ENCODE data around the gene KAZN.

Gene KAZN

GRCh38 chr1:14615549-14616218 lies 17.2 kb downstream of the KAZN start:
- DNase-seq: no peak

DNA sequence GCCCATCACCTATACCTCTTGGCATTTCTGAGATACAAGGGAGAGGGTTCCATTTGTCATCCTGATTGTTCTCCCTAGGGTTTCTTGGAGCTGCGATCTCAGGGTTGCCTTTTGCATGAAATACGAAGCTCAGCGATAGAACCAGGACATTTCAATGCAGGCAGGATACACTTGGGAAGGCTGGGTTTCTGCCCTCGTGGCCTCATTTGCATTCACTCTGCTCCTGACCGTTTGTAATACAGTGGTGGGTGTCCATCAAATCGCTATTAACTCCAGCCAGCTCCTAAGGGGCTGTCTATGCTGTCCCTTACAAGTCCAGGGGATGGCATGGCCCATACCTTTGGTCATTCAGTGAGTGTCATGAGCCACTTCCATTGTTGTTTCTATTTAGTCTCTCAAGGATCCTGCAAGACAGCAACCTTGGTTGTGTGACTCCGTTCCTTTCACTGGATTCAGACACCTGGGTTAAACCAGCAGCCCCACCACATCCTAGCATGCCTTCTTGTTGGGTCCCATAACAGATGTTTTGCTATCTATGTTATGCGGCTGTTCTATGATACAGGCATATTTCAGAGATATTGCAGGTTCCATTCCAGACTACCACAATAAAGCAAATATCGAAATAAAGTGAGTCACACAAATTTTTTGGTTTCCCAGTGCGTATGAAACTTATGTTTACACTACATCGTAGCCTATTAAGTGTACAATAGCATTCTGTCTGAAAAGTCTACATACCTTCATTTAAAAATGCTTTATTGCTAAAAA lies 18.3 kb downstream of the KAZN start:
- no peak for DNase-seq

- DNase-seq: no peak
Observed at GRCh38 chr1:14617791-14618190, 19.3 kb downstream of the KAZN start.

- no peak for DNase-seq
Observed at GRCh38 chr1:14620941-14621340, 22.5 kb downstream of the KAZN start.

DNA sequence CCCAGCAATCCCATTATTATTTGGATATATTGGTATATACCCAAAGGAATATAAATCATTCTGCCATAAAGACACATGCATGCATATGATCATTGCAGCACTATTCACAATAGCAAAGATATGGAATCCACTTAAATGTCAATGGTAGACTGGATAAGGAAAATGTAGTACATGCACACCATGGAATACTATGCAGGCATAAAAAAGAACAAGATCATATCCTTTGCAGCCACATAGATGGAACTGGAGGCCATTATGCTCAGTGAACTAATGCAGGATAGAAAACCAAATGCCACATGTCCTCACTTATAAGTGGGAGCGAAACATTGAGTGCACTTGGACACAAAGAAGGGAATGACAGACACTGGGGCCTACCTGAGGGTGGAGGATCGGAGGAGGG lies 24.6 kb downstream of the KAZN start:
- no peak for DNase-seq

DNA sequence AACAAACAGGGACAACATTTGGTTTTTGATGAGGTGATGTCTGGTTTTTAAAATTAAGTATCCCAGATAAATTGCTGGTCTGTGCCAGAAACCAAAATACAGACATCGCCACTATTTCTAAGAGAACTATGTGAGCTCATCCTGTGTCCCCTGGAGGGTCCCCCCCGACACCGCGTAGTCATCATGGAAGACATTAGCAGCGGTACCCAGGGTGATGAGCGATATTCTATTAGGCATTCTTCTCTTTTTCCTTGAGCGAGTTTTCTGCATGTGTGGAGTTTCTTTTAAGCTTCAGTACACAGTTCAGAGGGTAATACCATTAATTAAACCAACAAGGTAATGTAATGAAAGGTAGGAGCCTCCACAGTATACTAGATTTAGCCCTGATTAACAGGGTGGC lies 26.5 kb downstream of the KAZN start:
- DNase-seq: no peak

GRCh38 chr1:14625572-14625971 lies 27.1 kb downstream of the KAZN start:
- DNase-seq: no peak

GRCh38 chr1:14625996-14626395 lies 27.5 kb downstream of the KAZN start:
- DNase-seq: no peak

GRCh38 chr1:14626869-14627607 lies 28.6 kb downstream of the KAZN start:
- DNase-seq: no peak

DNA sequence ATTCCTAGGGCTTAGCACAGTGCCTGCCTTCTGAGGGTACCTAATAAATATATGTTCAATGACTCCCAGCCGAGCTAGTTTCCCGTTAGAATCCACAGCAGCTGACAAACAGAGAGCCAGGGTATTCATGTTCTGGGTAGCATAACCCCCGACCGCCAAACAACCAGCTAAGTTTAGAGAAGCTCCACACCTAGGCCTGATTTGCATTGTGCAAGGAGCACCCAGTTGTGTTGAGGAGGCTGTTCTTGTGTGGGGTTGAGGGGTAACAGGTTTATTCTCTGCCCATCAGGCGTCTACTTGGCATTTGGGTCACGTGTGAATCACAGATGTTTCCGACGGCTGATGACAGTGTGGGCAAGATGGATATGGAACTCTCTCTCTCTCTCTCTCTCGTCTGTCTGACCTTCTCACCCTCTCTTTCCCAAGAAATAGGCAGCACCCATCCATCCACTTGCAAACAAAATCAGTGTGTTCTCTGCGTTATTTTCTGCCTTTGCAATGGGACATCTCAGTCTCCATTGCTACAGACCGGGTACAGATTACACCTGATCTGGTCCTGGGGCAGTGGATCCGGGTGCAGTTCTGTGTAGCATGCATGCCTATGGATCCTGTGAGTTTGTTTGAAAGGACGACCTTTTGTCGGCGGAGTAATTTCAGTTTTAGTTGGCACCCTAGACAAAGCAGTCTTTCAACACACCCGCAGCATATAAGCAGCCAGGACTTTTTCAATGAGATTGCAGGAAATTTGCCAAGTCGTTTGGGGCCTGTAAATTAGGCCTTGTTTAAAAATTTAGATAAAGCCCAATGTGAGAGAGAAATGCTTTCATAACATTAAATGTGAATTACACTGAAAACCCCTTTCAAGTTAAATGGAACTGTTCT lies 29.4 kb downstream of the KAZN start:
- DNase-seq: no peak

- no peak for DNase-seq
Observed at GRCh38 chr1:14629363-14630014, 31.0 kb downstream of the KAZN start.

- no peak for DNase-seq
Observed at GRCh38 chr1:14630986-14631385, 32.5 kb downstream of the KAZN start.

GRCh38 chr1:14631421-14631820 lies 32.9 kb downstream of the KAZN start:
- DNase-seq: no peak

DNA sequence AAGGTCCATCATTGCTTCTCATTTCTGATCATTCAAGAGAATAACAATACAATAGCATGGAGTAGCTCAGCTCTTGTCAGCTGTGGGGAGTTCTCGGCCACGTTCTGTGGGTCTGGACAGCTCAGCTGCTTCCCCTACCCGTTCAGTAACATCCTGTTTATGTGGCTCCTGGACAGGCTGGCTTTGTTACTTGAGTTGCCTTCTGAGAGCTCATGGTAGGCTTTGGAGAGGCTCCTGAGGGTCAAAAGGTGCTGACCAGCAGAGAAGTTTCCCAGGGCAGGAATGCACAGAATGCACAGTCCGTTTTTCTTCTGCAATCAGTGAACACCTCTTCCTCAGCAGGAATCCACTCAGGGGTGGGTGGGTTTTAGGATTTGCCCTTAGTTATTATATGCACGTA lies 36.0 kb downstream of the KAZN start:
- DNase-seq: no peak

DNA sequence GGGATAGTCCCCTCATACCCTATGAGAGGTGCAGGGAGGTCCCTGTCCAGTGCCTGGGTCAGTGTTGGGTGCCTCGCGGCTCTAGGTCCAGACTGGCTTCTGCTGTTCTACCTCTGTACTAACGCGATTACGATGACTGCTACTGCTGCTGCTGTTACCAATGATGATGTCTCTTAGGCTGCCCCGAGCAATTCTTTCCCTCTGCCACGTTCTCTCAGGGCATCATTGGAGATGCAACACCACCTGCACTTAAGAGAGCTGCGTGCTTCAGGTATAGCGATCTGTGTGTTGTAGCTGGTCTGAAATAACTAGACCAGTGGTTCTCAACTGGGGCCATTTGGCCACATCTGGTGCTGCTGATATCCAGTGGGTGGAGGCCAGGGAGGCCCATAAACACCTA lies 36.9 kb downstream of the KAZN start:
- no peak for DNase-seq

GRCh38 chr1:14636897-14637632 lies 38.6 kb downstream of the KAZN start:
- no peak for DNase-seq

GRCh38 chr1:14639291-14640050 lies 41.0 kb downstream of the KAZN start:
- DNase-seq: no peak

GRCh38 chr1:14642712-14643111 lies 44.2 kb downstream of the KAZN start:
- DNase-seq: no peak

DNA sequence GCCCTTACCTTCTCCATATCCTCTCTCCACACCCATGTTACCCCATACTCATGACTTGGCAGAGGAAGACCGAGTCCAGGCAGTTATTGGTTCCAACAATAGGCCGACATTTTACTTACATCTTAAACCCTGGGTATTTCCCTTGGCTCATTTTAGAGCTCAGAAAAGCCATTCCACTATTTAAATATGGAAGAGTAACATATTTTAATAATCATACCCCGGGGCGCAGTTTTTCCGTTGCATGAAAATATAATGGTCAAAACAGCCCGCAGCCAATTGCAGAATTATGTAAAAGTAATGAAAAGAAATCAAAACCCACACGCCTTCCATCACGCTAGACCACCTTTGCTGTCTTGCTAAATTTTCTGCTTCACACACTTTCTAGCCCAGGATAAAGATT lies 48.5 kb downstream of the KAZN start:
- no peak for DNase-seq

DNA sequence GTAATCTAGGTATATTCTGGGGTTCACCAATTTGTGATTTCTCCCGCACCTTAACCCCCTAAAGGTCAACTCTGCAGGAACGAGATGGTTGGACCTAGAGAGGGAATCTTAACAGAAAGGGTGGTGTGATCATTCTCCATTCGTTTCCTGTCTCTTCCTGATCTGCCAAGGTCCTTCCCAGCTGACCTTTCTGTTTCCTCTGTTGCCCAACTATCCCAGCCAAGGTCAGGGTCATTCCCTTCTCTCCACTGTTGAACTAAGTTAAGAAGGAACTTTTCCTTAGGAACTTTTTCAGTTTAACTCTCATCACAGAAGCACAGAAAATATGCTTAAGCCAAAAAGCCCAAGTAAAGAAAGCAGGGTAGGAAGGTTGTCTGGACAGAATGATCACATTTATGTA lies 49.3 kb downstream of the KAZN start:
- no peak for DNase-seq

- no peak for DNase-seq
Observed at GRCh38 chr1:14648391-14648790, 49.9 kb downstream of the KAZN start.

Measured in CD4-positive, alpha-beta T cell treated with Interleukin-6 for 4 hours (primary cell).